Spinal cord (tissue), 10 donors: ENCODE data around the gene ST6GAL2. TPM values are rescaled to one million over a fixed set of nuclear protein-coding genes. Genes with fewer than 3 reads are reported as not detected.

ENCODE experiments used
- DNase-seq, 6 donors: peaks; one replicate each; pipeline versions ENCODE4 v3.0.0 to v3.0.0-alpha.2; 2013 to 2015; ENCODE audit warnings: low spot score in 6 of 6, low read depth in 4 of 6
- H3K27ac ChIP-seq: one replicate; pipeline ENCODE4 v1.5.1; 2013; ENCODE audit warnings: low read depth, low read length, control low read depth
- H3K27me3 ChIP-seq: one replicate; pipeline ENCODE4 v1.6.1; 2013; ENCODE audit warnings: low read length; ENCODE audit not compliant: control insufficient read depth, insufficient read depth
- H3K36me3 ChIP-seq: one replicate; pipeline ENCODE4 v1.6.1; 2013; ENCODE audit warnings: low read length; ENCODE audit not compliant: control insufficient read depth, insufficient read depth
- H3K4me1 ChIP-seq: one replicate; pipeline ENCODE4 v1.6.1; 2013; ENCODE audit warnings: low read length; ENCODE audit not compliant: control insufficient read depth, insufficient read depth
- H3K4me3 ChIP-seq: one replicate; pipeline ENCODE4 v1.5.1; 2013; ENCODE audit warnings: low read depth, low read length, control low read depth
- H3K9me3 ChIP-seq: one replicate; pipeline ENCODE4 v1.6.1; 2013; ENCODE audit warnings: low read length; ENCODE audit not compliant: control insufficient read depth, insufficient read depth
- WGBS: methylation state at CpG from one replicate; pipeline ENCODE4 v1.1.5; 2013; ENCODE audit warnings: missing lambda C conversion rate; ENCODE audit not compliant: insufficient coverage; 5-methylcytosine and 5-hydroxymethylcytosine counted together
- polyA plus RNA-seq, 2 donors: library from polyadenylated mRNA; unstranded; fragments of 120-200 nt; gene quantifications; one replicate each; pipeline ENCODE4 v1.2.1, GENCODE V29; 2013; ENCODE audit not compliant: insufficient read length in 2 of 2
- total RNA-seq, 2 donors: library from RNA; depleted of rRNA in 1 of 2; stranded (reverse); fragments of 120-200 nt in 1 of 2; fragments of >200 nt in 1 of 2; gene quantifications; one replicate each; pipeline versions ENCODE4 v1.2.3 to v1.2.4, GENCODE V29; 2013 to 2014
- donor health status: healthy.

Gene ST6GAL2
- total and polyA plus RNA-seq, 4 donors, result 23.0 to 74.2 (median 49.7) TPM

DNA sequence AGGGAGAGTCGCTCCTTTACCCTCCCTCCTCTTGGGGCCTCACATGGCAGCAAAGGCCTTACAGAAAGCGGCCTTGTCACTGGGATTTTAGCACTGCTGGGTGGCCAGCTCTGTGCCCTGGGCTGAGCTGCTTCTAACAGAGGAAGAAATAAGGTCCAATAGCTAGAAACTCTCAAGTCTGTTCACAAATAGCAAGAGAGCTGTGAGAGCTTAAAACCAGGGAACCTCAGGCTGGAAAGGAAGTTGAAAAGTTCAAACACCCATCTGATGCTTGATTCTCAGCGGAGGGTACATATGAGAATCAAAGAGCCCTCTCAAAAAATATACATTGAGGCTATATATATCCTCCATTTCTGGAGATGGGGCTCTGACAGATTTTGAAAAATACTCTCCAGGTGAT, 54.7 kb downstream of the ST6GAL2 start:
- Histone ChIP-seq H3K4me1 (no peaks in the 10 kb centered on the region), H3K4me3 (no peak overlapping the region), H3K27me3 (no peaks in the 10 kb centered on the region), H3K9me3 (no peaks in the 10 kb centered on the region), H3K36me3 (peaks cover 3% of the 10 kb centered on the region), H3K27ac (no peak overlapping the region)
- DNase-seq, result no peak
- no CpG with 5 or more reads among the region's 3 CpGs for WGBS

DNA sequence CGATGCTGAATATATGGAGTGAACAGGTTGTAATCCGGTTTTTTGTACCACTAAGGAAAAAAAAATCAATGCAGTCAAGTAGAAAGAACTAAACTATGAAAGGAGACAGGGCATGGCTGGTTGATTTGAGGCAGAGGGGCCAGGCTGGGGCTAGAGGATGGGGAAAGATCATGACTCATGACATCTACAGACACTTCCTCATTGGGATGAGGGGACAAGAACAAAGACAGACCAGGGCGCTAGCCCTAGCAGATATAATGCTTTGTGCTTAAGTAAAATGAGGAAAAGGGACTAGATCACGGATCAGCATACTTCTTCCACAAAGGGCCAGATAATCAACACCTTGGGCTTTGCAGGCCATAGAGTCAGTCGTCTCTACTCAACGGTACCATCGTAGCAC, 55.8 kb downstream of the ST6GAL2 start:
- Histone ChIP-seq H3K4me3 (no peak overlapping the region), H3K36me3 (peaks cover 3% of the 10 kb centered on the region), H3K4me1 (no peaks in the 10 kb centered on the region), H3K9me3 (no peaks in the 10 kb centered on the region), H3K27me3 (no peaks in the 10 kb centered on the region), H3K27ac (no peak overlapping the region)
- no peak for DNase-seq
- 94% methylated on average over 2 of the region's 7 CpGs for WGBS

DNA sequence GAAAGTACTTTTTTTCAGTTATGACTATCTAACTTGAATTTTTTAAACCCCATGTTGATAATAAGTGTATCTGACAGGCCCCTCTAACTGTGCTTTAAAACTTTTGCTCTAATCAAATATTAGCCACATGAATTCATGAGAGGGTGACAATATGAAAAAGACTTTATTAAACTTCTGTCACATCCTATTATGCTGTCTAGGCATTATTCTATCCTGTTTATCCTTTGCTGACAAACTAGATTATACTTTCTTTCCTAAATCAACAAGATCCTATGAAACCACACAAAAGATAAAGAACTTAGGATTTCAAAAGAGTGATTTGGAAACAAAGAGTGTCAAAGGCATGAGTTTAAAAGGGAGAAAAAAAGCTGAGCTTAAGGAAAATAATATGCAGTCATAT, 57.8 kb downstream of the ST6GAL2 start:
- Histone ChIP-seq H3K4me3 (no peak overlapping the region), H3K27me3 (no peaks in the 10 kb centered on the region), H3K36me3 (peaks cover 5% of the 10 kb centered on the region), H3K4me1 (no peaks in the 10 kb centered on the region), H3K27ac (no peak overlapping the region), H3K9me3 (no peaks in the 10 kb centered on the region)
- no peak for DNase-seq

DNA sequence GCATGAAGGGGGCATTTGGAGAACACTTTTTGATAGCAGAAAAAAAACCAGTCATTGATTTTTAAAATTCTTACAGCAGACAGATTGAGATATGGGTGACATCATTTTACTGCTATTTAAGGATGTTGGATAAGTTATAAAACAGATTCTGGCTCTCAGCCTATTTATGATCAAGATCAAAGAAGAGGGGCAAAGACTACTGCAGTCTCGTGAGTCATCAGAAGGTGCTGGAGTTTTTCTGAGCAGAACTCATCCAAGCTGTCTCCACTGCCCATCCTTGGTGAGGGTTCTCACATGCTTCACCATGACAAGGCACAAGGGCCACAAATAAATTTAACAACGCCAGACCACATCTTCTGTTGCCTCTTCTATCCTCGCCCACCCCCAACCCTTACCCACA, 58.8 kb downstream of the ST6GAL2 start:
- Histone ChIP-seq H3K27me3 (no peaks in the 10 kb centered on the region), H3K36me3 (peaks cover 5% of the 10 kb centered on the region), H3K4me1 (no peaks in the 10 kb centered on the region), H3K9me3 (no peaks in the 10 kb centered on the region), H3K4me3 (no peak overlapping the region), H3K27ac (no peak overlapping the region)
- WGBS, result 100% methylated on average over 3 of the region's 3 CpGs
- no peak for DNase-seq

DNA sequence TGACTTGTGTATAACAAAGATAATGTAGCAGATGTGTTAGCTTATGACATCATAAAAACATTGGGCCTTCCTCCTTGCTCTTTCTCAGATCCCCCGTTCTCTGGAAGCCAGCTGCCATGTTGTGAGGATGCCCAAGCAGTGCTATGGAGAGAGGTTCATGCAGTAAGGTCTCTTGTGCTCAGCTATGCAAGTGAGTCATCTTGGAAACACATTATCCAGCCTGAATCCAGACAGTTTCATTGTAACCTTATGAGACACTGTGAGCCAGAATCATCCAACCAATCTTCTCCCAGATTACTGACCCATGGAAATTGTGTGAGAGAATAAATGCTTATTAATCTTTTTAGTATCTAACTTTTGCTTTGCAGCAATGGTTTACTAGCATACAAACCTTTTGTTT, 60.8 kb downstream of the ST6GAL2 start:
- Histone ChIP-seq H3K4me3 (no peak overlapping the region), H3K9me3 (no peaks in the 10 kb centered on the region), H3K36me3 (peaks cover 2% of the 10 kb centered on the region), H3K27ac (no peak overlapping the region), H3K4me1 (no peaks in the 10 kb centered on the region), H3K27me3 (no peaks in the 10 kb centered on the region)
- WGBS, result no CpG with 5 or more reads among the region's 1 CpG
- DNase-seq, result no peak

DNA sequence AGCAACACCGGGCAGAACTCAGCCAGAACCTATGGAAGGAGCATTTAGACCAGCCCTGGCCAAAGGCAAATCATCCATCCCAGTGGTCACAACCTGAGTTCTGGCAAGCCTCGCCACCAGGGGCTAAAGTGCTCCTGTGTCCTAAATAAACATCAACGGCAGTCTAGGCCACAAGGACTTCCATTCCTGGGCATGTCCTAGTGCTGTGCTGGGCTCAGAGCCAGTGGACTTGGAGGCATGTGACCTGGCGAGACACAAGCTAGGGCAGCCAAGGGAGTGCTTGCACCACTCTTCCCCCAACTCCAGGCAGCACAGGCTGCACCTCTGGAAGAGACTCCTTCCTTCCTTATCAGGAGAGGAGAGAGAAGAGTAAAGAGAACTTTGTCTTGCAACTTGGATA, 69.0 kb downstream of the ST6GAL2 start:
- Histone ChIP-seq H3K27me3 (no peaks in the 10 kb centered on the region), H3K4me1 (no peaks in the 10 kb centered on the region), H3K4me3 (no peak overlapping the region), H3K36me3 (peaks cover 11% of the 10 kb centered on the region), H3K27ac (no peak overlapping the region), H3K9me3 (no peaks in the 10 kb centered on the region)
- DNase-seq, result no peak
- WGBS, result 86% methylated on average over 3 of the region's 4 CpGs

DNA sequence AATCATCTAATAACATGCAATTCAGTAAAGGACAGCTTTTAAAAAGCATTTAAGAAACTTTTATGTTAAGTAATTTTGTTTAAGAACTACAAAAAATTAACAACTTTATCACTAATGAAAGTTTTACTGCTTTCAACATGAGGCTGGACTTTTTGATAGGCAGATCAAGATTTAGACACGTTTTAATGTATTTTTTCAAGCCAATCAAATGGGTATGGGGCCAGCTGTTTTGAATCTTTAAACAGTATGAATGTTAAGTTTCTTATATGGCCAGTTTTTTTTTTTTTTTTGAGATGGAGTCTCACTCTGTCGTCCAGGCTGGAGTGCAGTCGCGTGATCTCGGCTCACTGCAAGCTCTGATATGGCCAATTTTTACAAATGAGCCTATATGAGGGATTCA, 73.1 kb downstream of the ST6GAL2 start:
- no peaks in the 10 kb centered on the region for H3K27me3 ChIP-seq
- DNase-seq, result no peak
- no peaks in the 10 kb centered on the region for H3K4me1 ChIP-seq
- no peaks in the 10 kb centered on the region for H3K9me3 ChIP-seq
- H3K4me3 ChIP-seq, result no peak overlapping the region
- WGBS, result 60% methylated on average over 1 of the region's 5 CpGs
- H3K36me3 ChIP-seq, result peaks cover 10% of the 10 kb centered on the region
- H3K27ac ChIP-seq, result no peak overlapping the region

DNA sequence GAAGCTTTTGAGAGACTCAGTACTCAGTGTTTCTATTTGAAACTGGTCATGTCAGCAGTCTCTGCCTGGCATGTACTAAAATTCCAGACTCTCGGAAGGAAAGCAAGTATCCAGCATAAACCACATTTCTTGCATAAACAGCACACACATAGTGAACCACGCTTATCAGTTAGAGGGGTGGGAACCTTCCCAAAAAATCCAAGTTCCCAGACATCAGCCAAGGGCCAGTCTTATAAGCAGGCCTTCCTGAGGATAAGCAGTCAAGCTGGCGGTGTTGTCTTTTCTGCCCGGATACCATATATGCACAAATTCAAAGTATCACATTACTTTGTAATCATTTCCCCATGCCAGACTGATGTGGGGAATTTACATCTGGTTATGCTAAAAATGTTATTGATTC, 73.6 kb downstream of the ST6GAL2 start:
- no CpG with 5 or more reads among the region's 4 CpGs for WGBS
- H3K4me3 ChIP-seq, result no peak overlapping the region
- H3K4me1 ChIP-seq, result no peaks in the 10 kb centered on the region
- H3K9me3 ChIP-seq, result no peaks in the 10 kb centered on the region
- H3K36me3 ChIP-seq, result peaks cover 6% of the 10 kb centered on the region
- DNase-seq, result no peak
- no peak overlapping the region for H3K27ac ChIP-seq
- no peaks in the 10 kb centered on the region for H3K27me3 ChIP-seq

DNA sequence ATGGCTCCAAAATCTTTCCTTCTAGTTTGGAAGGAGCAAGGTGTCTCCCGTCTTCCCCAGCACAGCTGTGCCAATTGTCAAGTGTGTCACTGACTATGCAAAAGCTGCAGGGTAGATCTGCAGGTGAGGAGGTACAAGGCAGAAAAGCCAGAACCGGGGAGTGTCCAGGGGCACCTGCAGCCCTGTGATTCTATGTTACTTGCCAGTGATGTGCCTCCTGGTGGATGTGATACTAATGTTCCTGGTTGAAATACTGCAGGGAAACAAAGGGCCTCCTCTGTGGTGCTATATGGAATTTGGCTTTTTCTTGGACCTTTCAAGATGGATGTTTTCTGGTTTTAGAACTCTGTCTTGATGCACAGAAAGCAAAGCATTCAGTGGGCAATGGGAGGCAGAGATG, 80.3 kb downstream of the ST6GAL2 start:
- Histone ChIP-seq H3K9me3 (no peaks in the 10 kb centered on the region), H3K4me1 (no peaks in the 10 kb centered on the region), H3K36me3 (peaks cover 5% of the 10 kb centered on the region), H3K27me3 (no peaks in the 10 kb centered on the region), H3K27ac (no peak overlapping the region), H3K4me3 (no peak overlapping the region)
- DNase-seq, result no peak
- WGBS, result 89% methylated on average over 2 of the region's 2 CpGs

DNA sequence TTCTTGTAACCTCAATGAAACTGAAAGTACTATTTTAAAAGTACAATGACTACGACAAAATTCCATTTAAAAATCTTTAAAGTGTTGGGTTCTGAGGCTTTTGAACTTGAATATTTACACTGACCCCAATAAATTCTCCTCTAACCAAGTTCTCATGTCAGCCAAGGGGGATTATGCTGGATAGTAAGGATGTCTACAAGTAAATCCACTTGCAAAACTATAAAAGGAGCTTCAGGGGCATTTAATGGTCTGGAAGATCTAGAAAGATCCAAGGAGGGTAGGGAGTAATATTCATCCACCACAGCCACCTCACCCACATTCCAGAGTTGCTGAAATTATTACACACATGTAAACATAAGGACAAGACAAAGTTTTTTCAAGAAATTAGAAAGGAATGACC, 81.8 kb downstream of the ST6GAL2 start:
- H3K27me3 ChIP-seq, result no peaks in the 10 kb centered on the region
- H3K4me1 ChIP-seq, result no peaks in the 10 kb centered on the region
- no peak overlapping the region for H3K27ac ChIP-seq
- H3K36me3 ChIP-seq, result peaks cover 5% of the 10 kb centered on the region
- WGBS, result no CpG with 5 or more reads among the region's 1 CpG
- H3K9me3 ChIP-seq, result no peaks in the 10 kb centered on the region
- H3K4me3 ChIP-seq, result no peak overlapping the region
- no peak for DNase-seq
